IMR-90 (cell line): ENCODE measurements around the gene PEX5L. TPM values are rescaled to one million over a fixed set of nuclear protein-coding genes. Genes with fewer than 3 reads are reported as not detected.

Experiments
- ATAC-seq: fragments of 200-7000 bp; cut with Tn5 transposase; 2 replicates; pipeline ENCODE4 v1.9.1; 2020; ENCODE audit warnings: low read depth, mild to moderate bottlenecking, moderate library complexity
- BruUV-seq: library from RNA; stranded (reverse); fragments of 400-500 nt; replicated peaks from 2 replicates; lab custom pipeline; 2021; lab: Mats Ljungman, UMichigan
- CTCF ChIA-PET: fragments of 300-600 bp; formaldehyde crosslinking; extraction: SDS; loops from one replicate; lab custom pipeline; 2021; ENCODE audit warnings: antibody characterized with exemption; lab: Yijun Ruan, JAX
- POLR2A ChIA-PET: fragments of 300-600 bp; sonication (Branson Sonifier 250); formaldehyde crosslinking; loops from one replicate; lab custom pipeline; 2022; ENCODE audit warnings: antibody characterized with exemption; ENCODE audit not compliant: unreplicated experiment; lab: Charles Lee
- DNase-seq: peaks from one replicate; pipeline ENCODE4 v3.0.0; 2013
- H2AFZ ChIP-seq: replicated peaks from 2 replicates; pipeline ENCODE3; 2013; ENCODE audit warnings: low read length, mild to moderate bottlenecking; ENCODE audit not compliant: poor library complexity
- H2AK5ac ChIP-seq: 2 replicates; pipeline ENCODE4 v1.6.1; 2013; ENCODE audit warnings: low read depth, low read length, inconsistent platforms
- H2AK9ac ChIP-seq: replicated peaks from 2 replicates; pipeline ENCODE3; 2013; ENCODE audit warnings: mild to moderate bottlenecking, low read depth, low read length, moderate library complexity; ENCODE audit not compliant: poor library complexity
- H2BK120ac ChIP-seq: 2 replicates; pipeline ENCODE4 v1.6.1; 2013; ENCODE audit warnings: low read depth, low read length, inconsistent platforms
- H2BK15ac ChIP-seq: 3 replicates; pipeline ENCODE4 v1.6.1; 2013; ENCODE audit warnings: low read depth, low read length, inconsistent platforms
- H2BK20ac ChIP-seq: 2 replicates; pipeline ENCODE4 v1.6.1; 2013; ENCODE audit warnings: low read depth, mild to moderate bottlenecking, inconsistent platforms, low read length, moderate library complexity
- H2BK5ac ChIP-seq: 2 replicates; pipeline ENCODE4 v1.6.1; 2013; ENCODE audit warnings: mild to moderate bottlenecking, low read depth, low read length, inconsistent platforms; ENCODE audit not compliant: poor library complexity, severe bottlenecking
- H3K14ac ChIP-seq: replicated peaks from 2 replicates; pipeline ENCODE4 v1.6.1; 2013; ENCODE audit warnings: low read depth, low read length, inconsistent platforms
- H3K18ac ChIP-seq: 2 replicates; pipeline ENCODE4 v1.6.1; 2013; ENCODE audit warnings: low read depth, low read length, control low read depth
- H3K23ac ChIP-seq: 2 replicates; pipeline ENCODE4 v1.6.1; 2013; ENCODE audit warnings: low read depth, low read length, inconsistent platforms
- H3K27ac ChIP-seq: 2 replicates; pipeline ENCODE4 v1.5.1; 2013; ENCODE audit warnings: mild to moderate bottlenecking, control low read depth, low read length; ENCODE audit not compliant: insufficient read depth
- H3K27me3 ChIP-seq: 2 replicates; pipeline ENCODE4 v1.6.1; 2013; ENCODE audit warnings: low read length; ENCODE audit not compliant: control insufficient read depth, insufficient read depth
- H3K36me3 ChIP-seq: 2 replicates; pipeline ENCODE4 v1.6.1; 2013; ENCODE audit warnings: low read length, mixed read lengths; ENCODE audit not compliant: control insufficient read depth, insufficient read depth
- H3K4ac ChIP-seq: 2 replicates; pipeline ENCODE4 v1.6.1; 2013; ENCODE audit warnings: low read depth, low read length, inconsistent platforms
- H3K4me1 ChIP-seq: 2 replicates; pipeline ENCODE4 v1.6.1; 2013; ENCODE audit warnings: low read length, mixed read lengths; ENCODE audit not compliant: control insufficient read depth, insufficient read depth
- H3K4me2 ChIP-seq: 2 replicates; pipeline ENCODE4 v1.6.1; 2013; ENCODE audit warnings: low read depth, mild to moderate bottlenecking, control low read depth, low read length, moderate library complexity
- H3K4me3 ChIP-seq: 2 replicates; pipeline ENCODE4 v1.5.1; 2013; ENCODE audit warnings: low read depth, mild to moderate bottlenecking, control low read depth, low read length, moderate library complexity; ENCODE audit not compliant: insufficient read depth
- H3K56ac ChIP-seq: 2 replicates; pipeline ENCODE4 v1.6.1; 2013; ENCODE audit warnings: low read length, inconsistent platforms; ENCODE audit not compliant: insufficient read depth; ENCODE audit errors: extremely low read depth
- H3K79me1 ChIP-seq, 2 experiments: 2 replicates each; pipeline ENCODE4 v1.6.1; 2013; ENCODE audit warnings: low read length in 2 of 2, inconsistent platforms in 1 of 2, low read depth in 1 of 2
- H3K9ac ChIP-seq: 2 replicates; pipeline ENCODE4 v1.6.1; 2013; ENCODE audit warnings: low read depth, low read length, control low read depth
- H3K9me1 ChIP-seq: 2 replicates; pipeline ENCODE4 v1.6.1; 2013; ENCODE audit warnings: low read length, inconsistent platforms; ENCODE audit not compliant: insufficient read depth
- H3K9me3 ChIP-seq: 2 replicates; pipeline ENCODE4 v1.6.1; 2013; ENCODE audit warnings: low read length; ENCODE audit not compliant: control insufficient read depth, insufficient read depth
- H4K20me1 ChIP-seq: 2 replicates; pipeline ENCODE4 v1.6.1; 2013; ENCODE audit warnings: low read length, inconsistent platforms; ENCODE audit not compliant: insufficient read depth
- H4K5ac ChIP-seq: 2 replicates; pipeline ENCODE4 v1.6.1; 2013; ENCODE audit warnings: mild to moderate bottlenecking, low read depth, low read length, control low read depth
- H4K8ac ChIP-seq, 2 experiments: 2 replicates each; pipeline ENCODE4 v1.6.1; 2013; ENCODE audit warnings: low read depth in 2 of 2, low read length in 2 of 2, control low read depth in 1 of 2, inconsistent platforms in 1 of 2
- H4K91ac ChIP-seq: 2 replicates; pipeline ENCODE4 v1.6.1; 2013; ENCODE audit warnings: low read depth, low read length, inconsistent platforms; ENCODE audit not compliant: insufficient read depth
- MAZ ChIP-seq: IDR thresholded peaks from 2 replicates; pipeline ENCODE4 v1.6.1; 2012; ENCODE audit warnings: low read depth, mild to moderate bottlenecking, low read length, improper control_type of control experiment, moderate library complexity, borderline replicate concordance
- POLR2A ChIP-seq: IDR thresholded peaks from 2 replicates; pipeline ENCODE4 v1.6.1; 2012; ENCODE audit warnings: mild to moderate bottlenecking, low read depth, low read length
- RFX5 ChIP-seq: IDR thresholded peaks from 2 replicates; pipeline ENCODE4 v1.8.0; 2012; ENCODE audit warnings: low read depth, mild to moderate bottlenecking, low read length, moderate library complexity
- SMC3 ChIP-seq: fragments of 150-350 bp; IDR thresholded peaks from 2 replicates; pipeline ENCODE4 v1.6.1; 2016; ENCODE audit warnings: low read depth, mild to moderate bottlenecking, antibody characterized with exemption, low read length, moderate library complexity
- WGBS, 2 experiments: methylation state at CpG; one replicate each; pipeline versions ENCODE4 v1.1.5 to v1.1.7; 2013; ENCODE audit warnings: missing lambda C conversion rate in 2 of 2; ENCODE audit not compliant: insufficient read length in 1 of 2; ENCODE audit errors: extremely low coverage in 2 of 2; 5-methylcytosine and 5-hydroxymethylcytosine counted together
- dilution Hi-C: fragments of 300-500 bp; cut with HindIII; formaldehyde crosslinking; loops from one replicate; pipeline ENCODE4 v1.14.3; 2018; ENCODE audit warnings: low sequenced_read_pairs; ENCODE audit not compliant: unreplicated experiment
- in situ Hi-C: fragments of 300-500 bp; cut with MboI; formaldehyde crosslinking; loops from 3 replicates; pipeline ENCODE4 v1.14.3; 2019; ENCODE audit warnings: low sequenced_read_pairs, inconsistent platforms, mixed read lengths
- intact Hi-C: fragments of 100-400 bp; cut with micrococcal nuclease; formaldehyde crosslinking; loops from 2 replicates; pipeline ENCODE4 v1.10.0; 2022
- polyA plus RNA-seq, 3 experiments: library from polyadenylated mRNA; depleted of rRNA; stranded (reverse); fragments of >200 nt; gene quantifications; 2 replicates each; pipeline ENCODE4 v1.2.3, GENCODE V29; 2012; ENCODE audit warnings: low replicate concordance in 1 of 3
- total RNA-seq: library from RNA; depleted of rRNA; stranded (reverse); fragments of >200 nt; gene quantifications from 2 replicates; pipeline ENCODE4 v1.2.3, GENCODE V29; 2012

Gene PEX5L
- total and polyA plus RNA-seq, 2 of the 4 experiments (the other 2 are of a cell fraction) = not detected

- Histone ChIP-seq H3K4ac (no peak overlapping the region), H3K23ac (no peak overlapping the region), H3K27ac (no peak overlapping the region), H2BK20ac (no peak overlapping the region), H3K4me1 (no peaks in the 10 kb centered on the region), H2BK15ac (no peak overlapping the region), H3K79me1 (no peaks in the 10 kb centered on the region), H3K9me1 (no peaks in the 10 kb centered on the region), H2AK9ac (no peak overlapping the region), H3K27me3 (peaks cover 2% of the 10 kb centered on the region), H4K8ac (no peak overlapping the region), H4K91ac (no peak overlapping the region), H2AK5ac (no peak overlapping the region), H3K36me3 (no peaks in the 10 kb centered on the region), H3K18ac (no peak overlapping the region), H2BK120ac (no peak overlapping the region), H4K5ac (no peak overlapping the region), H3K9me3 (no peaks in the 10 kb centered on the region), H3K4me3 (no peak overlapping the region), H3K9ac (no peak overlapping the region), H2BK5ac (no peak overlapping the region), H2AFZ (no peak overlapping the region), H3K14ac (no peak overlapping the region), H4K20me1 (no peaks in the 10 kb centered on the region), H3K56ac (no peak overlapping the region), H3K4me2 (no peak overlapping the region)
- ChIA-PET CTCF (interaction anchor here (2.7 kb wide), 1 partner anchor 11 kb away, joined by 13 read pairs; no protein-coding TSS in a partner anchor), POLR2A (no interaction called here)
- no CpG with 5 or more reads among the region's 3 CpGs for WGBS, 2 experiments
- TF ChIP-seq SMC3 (no peak), POLR2A (no peak), RFX5 (no peak), MAZ (no peak)
- intact Hi-C loops (no loop called here), dilution Hi-C loops (no loop called here), in situ Hi-C loops (loop anchor here (25.0 kb wide), 1 partner anchor 790 kb away; the partner anchor contains the start of gene TTC14)
- BruUV-seq = no TSS peak
- no peak for ATAC-seq
- no peak for DNase-seq
These were observed 214.4 kb downstream of the PEX5L start for GRCh38 chr3:179822296-179822695.
